Measurements from ENCODE around the gene CDC37. TPM values are rescaled to one million over a fixed set of nuclear protein-coding genes. Genes with fewer than 3 reads are reported as not detected.
"Not testable (repeated sequence)": the region's sequence is repeated elsewhere in the genome, so short reads cannot be mapped to it uniquely, and the experiment has no call there.

CDC37 gene
- total RNA-seq, 4 donors from 2014 or later, result 133 to 189 (median 163) TPM

DNA sequence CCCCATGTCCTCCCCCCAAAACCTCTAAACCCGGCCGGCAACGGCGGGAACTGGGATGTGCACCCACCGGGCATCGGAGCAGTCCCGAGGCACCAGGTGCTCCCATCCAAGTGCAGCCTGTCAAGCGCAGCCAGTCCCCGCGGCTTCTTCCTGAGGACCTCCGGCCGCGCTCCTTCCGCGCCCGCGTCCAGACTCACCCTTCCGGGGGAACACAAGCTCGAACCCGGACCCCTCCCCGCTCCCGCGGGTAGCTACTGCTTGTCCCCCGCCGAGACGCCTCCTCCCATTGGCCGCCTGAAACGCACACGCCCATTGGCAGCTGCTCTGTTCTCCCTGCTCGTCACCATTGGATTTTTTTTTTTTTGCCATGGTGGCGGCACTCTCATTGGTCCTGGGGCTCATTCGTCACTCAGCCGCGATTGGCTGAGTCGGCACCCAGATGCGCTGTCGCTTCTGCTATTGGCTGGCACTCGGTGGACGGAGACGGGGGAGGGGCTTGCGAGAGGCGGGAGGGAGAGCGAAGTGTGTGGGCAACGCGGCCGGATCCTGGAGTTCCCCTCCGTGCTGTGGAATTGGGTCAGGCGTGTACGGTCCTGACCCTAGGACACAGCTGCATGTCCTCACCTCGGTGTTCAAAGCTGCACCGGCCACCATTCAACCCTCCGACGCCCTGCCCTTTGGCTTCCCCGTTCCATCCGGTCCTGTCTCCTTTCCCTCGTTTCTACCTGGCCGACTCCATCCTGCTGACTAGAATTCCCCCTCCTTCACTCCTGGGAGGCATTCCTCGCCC, 22.8 kb downstream of the CDC37 start, which contains the start of gene TYK2:
TYK2 (minus strand) TSS at position 260 of the 790 bp plus-strand sequence. CDS start 2,166 bp downstream, outside the sequence.
- peak within 1 kb of the TSS; percentile 90 to 98 (median 95) for H3K4me3 ChIP-seq
- peaks cover 0 to 10% of the 10 kb centered on the region in 2 donors for H3K36me3 ChIP-seq
- H3K27me3 ChIP-seq, result no peaks in the 10 kb centered on the region
- ATAC-seq (peak; percentile 99 to 100), DNase-seq (peak; percentile 96 to 98)
- peak within 1 kb of the TSS; percentile 82 to 92 (median 82) for H3K27ac ChIP-seq
- in situ Hi-C loops (cut with MboI; ENCODE audit: low sequenced_read_pairs in 4 of 4), result loop anchor here (10.0 to 25.0 kb wide), 2 partner anchors 443 to 456 kb away; partner anchors contain the start of gene OLFM2 (in 3 of the 4)
- intact Hi-C loops (cut with DNase I; ENCODE audit: low total_unique reads), result loop anchor here (1.0 to 10.0 kb wide), 3 partner anchors 47 to 266 kb away; partner anchors contain the start of genes EIF3G, FDX2, P2RY11 and RAVER1
- TF ChIP-seq POLR2A (IDR thresholded peaks at IDR 0.05), result peak; percentile 40 to 53
- TF ChIP-seq, protein P1, sequence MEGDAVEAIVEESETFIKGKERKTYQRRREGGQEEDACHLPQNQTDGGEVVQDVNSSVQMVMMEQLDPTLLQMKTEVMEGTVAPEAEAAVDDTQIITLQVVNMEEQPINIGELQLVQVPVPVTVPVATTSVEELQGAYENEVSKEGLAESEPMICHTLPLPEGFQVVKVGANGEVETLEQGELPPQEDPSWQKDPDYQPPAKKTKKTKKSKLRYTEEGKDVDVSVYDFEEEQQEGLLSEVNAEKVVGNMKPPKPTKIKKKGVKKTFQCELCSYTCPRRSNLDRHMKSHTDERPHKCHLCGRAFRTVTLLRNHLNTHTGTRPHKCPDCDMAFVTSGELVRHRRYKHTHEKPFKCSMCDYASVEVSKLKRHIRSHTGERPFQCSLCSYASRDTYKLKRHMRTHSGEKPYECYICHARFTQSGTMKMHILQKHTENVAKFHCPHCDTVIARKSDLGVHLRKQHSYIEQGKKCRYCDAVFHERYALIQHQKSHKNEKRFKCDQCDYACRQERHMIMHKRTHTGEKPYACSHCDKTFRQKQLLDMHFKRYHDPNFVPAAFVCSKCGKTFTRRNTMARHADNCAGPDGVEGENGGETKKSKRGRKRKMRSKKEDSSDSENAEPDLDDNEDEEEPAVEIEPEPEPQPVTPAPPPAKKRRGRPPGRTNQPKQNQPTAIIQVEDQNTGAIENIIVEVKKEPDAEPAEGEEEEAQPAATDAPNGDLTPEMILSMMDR (IDR thresholded peaks at IDR 0.05 in 4 of 5, conservative IDR thresholded peaks at IDR 0.05 in 1 of 5), result no peak
- H3K4me1 ChIP-seq, result peaks cover 10 to 14% of the 10 kb centered on the region in 2 donors
- H3K9me3 ChIP-seq, result no peaks in the 10 kb centered on the region

DNA sequence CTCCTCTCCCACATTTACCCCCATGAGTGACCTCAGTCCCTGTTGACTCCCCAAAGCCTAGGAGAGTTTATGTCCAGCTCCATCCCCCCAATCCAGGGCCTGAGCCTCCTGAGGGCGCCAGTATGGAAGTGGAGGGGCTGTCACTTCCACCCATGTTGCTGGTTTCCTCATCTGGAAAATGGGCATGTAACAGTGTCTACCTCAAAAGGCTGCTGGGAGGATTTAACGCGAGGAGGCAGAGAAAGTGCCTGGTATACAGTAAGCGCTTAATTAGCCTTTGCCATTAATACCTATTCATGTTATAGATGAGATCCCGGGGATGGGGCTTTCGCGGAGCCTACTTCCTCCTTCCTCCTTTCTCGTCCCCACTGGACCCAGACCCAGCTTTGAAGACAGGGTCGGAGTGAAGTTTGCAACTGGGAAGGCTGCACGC, 23.4 kb downstream of the CDC37 start:
- Histone ChIP-seq H3K27ac (peak overlapping the region; percentile 82 to 92 (median 82)), H3K9me3 (no peaks in the 10 kb centered on the region), H3K4me1 (peaks cover 10 to 14% of the 10 kb centered on the region in 2 donors), H3K4me3 (peak overlapping the region; percentile 90 to 98 (median 95)), H3K27me3 (no peaks in the 10 kb centered on the region), H3K36me3 (peaks cover 0 to 16% of the 10 kb centered on the region in 2 donors)
- no peak for ATAC-seq
- DNase-seq, result no peak
- in situ Hi-C loops (cut with MboI; ENCODE audit: low sequenced_read_pairs in 4 of 4) (loop anchor here (10.0 to 25.0 kb wide), 2 partner anchors 443 to 455 kb away; partner anchors contain the start of gene OLFM2 (in 3 of the 4)), intact Hi-C loops (cut with DNase I; ENCODE audit: low total_unique reads) (loop anchor here (1.0 to 10.0 kb wide), 3 partner anchors 47 to 265 kb away; partner anchors contain the start of genes EIF3G, FDX2, P2RY11 and RAVER1)
- TF ChIP-seq, protein P1 (IDR thresholded peaks at IDR 0.05 in 4 of 5, conservative IDR thresholded peaks at IDR 0.05 in 1 of 5), result no peak
- TF ChIP-seq POLR2A (IDR thresholded peaks at IDR 0.05), result no peak

DNA sequence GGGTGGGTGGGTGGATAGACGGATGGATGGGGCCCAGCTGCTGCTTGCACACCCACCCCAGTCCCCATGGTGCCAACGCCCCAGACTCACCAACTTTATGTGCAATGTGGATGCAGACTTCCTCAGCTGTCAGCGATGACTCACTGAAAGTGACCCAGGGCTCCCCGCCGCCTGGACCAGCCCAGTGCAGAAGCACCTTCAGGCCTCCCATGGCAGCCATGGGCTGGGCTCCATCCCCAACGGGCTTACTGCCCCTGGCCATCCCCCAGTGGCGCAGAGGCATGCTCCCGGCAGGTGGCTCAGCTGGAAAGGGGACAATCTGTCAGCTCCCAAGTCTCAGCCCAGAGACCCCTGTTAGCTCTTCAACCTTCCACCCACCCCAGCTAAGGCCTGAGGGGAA, 25.2 kb downstream of the CDC37 start:
- intact Hi-C loops (cut with DNase I; ENCODE audit: low total_unique reads), result no loop called here
- Histone ChIP-seq H3K27me3 (no peaks in the 10 kb centered on the region), H3K9me3 (no peaks in the 10 kb centered on the region), H3K4me1 (peaks cover 10 to 14% of the 10 kb centered on the region in 2 donors), H3K4me3 (no peak overlapping the region), H3K36me3 (peaks cover 0 to 20% of the 10 kb centered on the region in 2 donors), H3K27ac (no peak overlapping the region)
- in situ Hi-C loops (cut with MboI; ENCODE audit: low sequenced_read_pairs in 4 of 4), result loop anchor here in 3 of 4 donors (25.0 kb wide), 1 partner anchor 441 kb away; the partner anchor contains the start of gene OLFM2 (in 3 of the 3)
- TF ChIP-seq POLR2A (IDR thresholded peaks at IDR 0.05), result no peak
- TF ChIP-seq, protein P1 (IDR thresholded peaks at IDR 0.05 in 4 of 5, conservative IDR thresholded peaks at IDR 0.05 in 1 of 5), result no peak
- no peak for ATAC-seq
- DNase-seq, result no peak

DNA sequence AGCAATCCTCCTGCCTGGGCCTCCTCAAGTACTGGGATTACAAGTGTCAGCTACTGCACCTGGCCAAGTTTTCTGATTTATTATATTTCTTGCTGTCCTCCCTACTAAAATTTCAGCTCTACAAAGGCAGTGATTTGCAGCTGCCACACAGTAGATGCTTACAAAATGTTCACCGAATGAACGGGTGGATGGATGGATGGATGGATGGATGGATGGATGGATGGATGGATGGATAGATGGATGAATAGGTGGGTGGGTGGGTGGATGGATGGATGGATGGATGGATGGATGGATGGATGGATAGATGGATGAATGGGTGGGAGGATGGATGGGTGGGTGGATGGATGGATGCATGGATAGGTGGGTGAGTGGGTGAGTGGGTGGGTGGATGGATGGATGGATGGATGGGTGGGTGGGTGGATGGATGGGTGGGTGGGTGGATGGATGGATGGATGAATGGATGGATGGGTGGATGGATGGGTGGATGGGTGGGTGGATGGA, 26.2 kb downstream of the CDC37 start:
- H3K9me3 ChIP-seq; ATAC-seq; H3K27ac ChIP-seq; DNase-seq; H3K4me3 ChIP-seq; intact Hi-C loops (cut with DNase I; ENCODE audit: low total_unique reads); H3K27me3 ChIP-seq: not testable (repeated sequence)
- Histone ChIP-seq H3K4me1 (peaks cover 10 to 14% of the 10 kb centered on the region in 2 donors), H3K36me3 (peaks cover 0 to 20% of the 10 kb centered on the region in 2 donors)
- in situ Hi-C loops (cut with MboI; ENCODE audit: low sequenced_read_pairs in 4 of 4), result loop anchor here in 3 of 4 donors (25.0 kb wide), 1 partner anchor 440 kb away; the partner anchor contains the start of gene OLFM2 (in 3 of the 3)
